Measurements from ENCODE around the gene SLC4A2. TPM values are rescaled to one million over a fixed set of nuclear protein-coding genes. Genes with fewer than 3 reads are reported as not detected.

Gene SLC4A2
- total RNA-seq, 1 donor from 2014 or later = 66.5 TPM

DNA sequence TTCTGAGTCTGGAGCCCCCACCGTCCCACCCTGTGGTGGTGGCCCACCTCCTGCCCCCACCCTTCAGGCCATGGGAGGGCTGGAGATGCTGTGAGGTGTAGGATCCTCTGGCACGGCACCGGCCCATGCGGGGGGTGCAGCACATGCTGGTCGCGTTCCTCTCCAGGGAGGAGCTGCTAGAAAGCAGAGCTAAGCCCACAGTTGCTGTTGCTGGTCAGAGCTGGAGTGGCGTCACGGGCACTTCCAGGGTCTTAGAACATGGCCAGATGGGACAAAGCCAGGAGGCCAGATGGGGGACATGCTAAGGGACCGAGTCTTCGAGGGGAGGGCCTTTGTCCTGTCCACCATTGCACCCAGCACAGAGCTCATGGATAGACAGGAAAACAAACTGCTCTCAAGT is 48.5 kb downstream of the SLC4A2 start:
- Histone ChIP-seq H3K36me3 (no peaks in the 10 kb centered on the region), H3K27me3 (no peaks in the 10 kb centered on the region), H3K4me3 (no peak overlapping the region), H3K27ac (peak overlapping the region; percentile 79), H3K9me3 (no peaks in the 10 kb centered on the region), H3K4me1 (peaks cover 37% of the 10 kb centered on the region)
- intact Hi-C loops (cut with DNase I) = loop anchor here (2.0 kb wide), 1 partner anchor 13 kb away; no protein-coding TSS in a partner anchor
- TF ChIP-seq POLR2A (IDR thresholded peaks at IDR 0.05) (no peak), POLR2AphosphoS5 (IDR thresholded peaks at IDR 0.05; ENCODE audit: insufficient read depth in 1 of 2, low read depth in 1 of 2) (no peak)
- TF ChIP-seq, protein P1, sequence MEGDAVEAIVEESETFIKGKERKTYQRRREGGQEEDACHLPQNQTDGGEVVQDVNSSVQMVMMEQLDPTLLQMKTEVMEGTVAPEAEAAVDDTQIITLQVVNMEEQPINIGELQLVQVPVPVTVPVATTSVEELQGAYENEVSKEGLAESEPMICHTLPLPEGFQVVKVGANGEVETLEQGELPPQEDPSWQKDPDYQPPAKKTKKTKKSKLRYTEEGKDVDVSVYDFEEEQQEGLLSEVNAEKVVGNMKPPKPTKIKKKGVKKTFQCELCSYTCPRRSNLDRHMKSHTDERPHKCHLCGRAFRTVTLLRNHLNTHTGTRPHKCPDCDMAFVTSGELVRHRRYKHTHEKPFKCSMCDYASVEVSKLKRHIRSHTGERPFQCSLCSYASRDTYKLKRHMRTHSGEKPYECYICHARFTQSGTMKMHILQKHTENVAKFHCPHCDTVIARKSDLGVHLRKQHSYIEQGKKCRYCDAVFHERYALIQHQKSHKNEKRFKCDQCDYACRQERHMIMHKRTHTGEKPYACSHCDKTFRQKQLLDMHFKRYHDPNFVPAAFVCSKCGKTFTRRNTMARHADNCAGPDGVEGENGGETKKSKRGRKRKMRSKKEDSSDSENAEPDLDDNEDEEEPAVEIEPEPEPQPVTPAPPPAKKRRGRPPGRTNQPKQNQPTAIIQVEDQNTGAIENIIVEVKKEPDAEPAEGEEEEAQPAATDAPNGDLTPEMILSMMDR (IDR thresholded peaks at IDR 0.05) = no peak
- no peak for DNase-seq (ENCODE audit: extremely low spot score in 2 of 2)

DNA sequence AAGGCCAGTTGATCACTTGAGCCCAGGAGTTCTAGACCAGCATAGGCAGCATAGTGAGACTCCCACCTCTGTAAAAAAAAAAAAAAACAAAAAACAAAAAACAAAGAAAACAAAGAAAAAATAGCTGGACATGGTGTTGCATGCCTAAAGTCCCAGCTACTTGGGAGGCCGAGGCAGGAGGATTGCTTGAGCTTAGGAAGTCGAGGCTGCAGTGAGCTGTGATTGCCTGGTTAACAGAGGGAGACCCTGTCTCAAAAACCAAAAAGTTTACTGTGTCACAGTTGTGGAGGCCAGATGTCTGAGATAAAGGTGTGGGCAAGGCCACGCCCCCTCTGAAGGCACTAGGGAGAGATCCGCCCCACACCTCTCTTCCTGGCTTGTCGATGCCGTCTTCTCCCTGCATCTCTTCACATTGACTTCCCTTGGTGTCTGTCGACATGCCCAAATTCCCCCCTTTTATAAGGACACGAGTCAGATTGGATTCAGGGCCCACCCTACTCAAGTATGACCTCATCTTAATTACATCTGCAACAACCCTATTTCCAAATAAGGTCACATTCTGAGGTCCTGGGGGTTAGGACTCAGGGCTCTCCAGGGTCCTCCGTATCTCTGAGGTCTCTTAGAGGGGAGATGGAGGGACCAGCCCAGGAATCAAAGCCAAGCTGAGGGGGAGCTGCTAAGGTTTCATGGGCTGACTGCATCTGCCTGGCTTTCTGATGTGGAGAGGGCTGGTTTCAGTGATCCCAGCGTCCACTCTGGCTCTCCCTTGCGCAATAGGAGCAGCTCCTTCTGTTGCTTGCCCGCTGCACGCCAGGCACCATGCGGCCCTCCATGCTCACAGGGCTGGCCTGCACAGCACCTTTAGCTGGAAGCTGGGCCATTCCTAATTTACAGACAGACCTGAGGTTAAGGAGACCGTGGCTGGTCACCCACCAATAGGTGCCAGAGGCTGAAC is 50.0 kb downstream of the SLC4A2 start:
- intact Hi-C loops (cut with DNase I) = loop anchor here (2.0 kb wide), 1 partner anchor 15 kb away; no protein-coding TSS in a partner anchor
- Histone ChIP-seq H3K36me3 (no peaks in the 10 kb centered on the region), H3K27ac (peak overlapping the region; percentile 79), H3K27me3 (no peaks in the 10 kb centered on the region), H3K4me3 (no peak overlapping the region), H3K9me3 (no peaks in the 10 kb centered on the region), H3K4me1 (peaks cover 51% of the 10 kb centered on the region)
- no peak for DNase-seq (ENCODE audit: extremely low spot score in 2 of 2)
- TF ChIP-seq POLR2A (IDR thresholded peaks at IDR 0.05) (no peak), POLR2AphosphoS5 (IDR thresholded peaks at IDR 0.05; ENCODE audit: insufficient read depth in 1 of 2, low read depth in 1 of 2) (peak in 1 of 2 donors; percentile 70)
- TF ChIP-seq, protein P1 (IDR thresholded peaks at IDR 0.05) = no peak

DNA sequence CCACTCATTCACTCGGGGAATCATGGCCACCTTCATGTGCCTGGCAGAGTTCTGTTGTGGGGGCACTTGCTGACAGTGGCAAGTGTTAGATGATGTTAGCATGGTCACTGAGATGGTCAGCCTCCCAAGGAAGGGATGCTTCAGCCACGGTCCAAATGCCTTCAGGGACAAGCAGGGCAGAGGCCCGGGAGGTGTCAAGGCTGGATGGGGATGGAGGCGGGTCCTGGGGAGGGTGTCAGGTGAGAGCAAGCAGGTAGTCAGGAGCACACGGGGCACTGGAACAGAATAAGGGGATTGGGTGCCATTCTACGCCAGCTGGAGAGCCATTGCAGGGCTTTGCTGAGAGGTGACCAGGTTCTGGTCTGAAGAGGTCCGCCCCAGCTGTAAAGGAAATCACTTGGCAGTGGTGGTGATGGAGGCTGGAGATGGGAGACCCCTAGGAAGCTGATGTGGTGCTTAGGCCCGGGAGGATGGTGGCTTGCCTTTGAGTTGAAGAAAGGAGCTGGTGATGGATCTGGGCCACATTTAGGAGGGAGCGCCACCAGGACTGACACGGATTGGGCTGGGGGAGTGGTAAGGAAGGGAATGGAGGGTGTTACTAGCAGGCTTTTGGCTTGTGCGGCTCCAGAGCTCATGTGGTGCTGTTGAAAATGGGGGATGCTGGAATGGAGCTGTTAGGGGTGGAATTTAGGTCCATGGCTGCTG is 51.0 kb downstream of the SLC4A2 start:
- no peak for TF ChIP-seq POLR2AphosphoS5 (IDR thresholded peaks at IDR 0.05; ENCODE audit: insufficient read depth in 1 of 2, low read depth in 1 of 2)
- TF ChIP-seq POLR2A (IDR thresholded peaks at IDR 0.05) = no peak
- TF ChIP-seq, protein P1 (IDR thresholded peaks at IDR 0.05) = no peak
- Histone ChIP-seq H3K4me3 (peak overlapping the region in 1 of 2 donors; percentile 1), H3K9me3 (no peaks in the 10 kb centered on the region), H3K4me1 (peaks cover 41% of the 10 kb centered on the region), H3K27ac (peak overlapping the region; percentile 79), H3K27me3 (no peaks in the 10 kb centered on the region), H3K36me3 (no peaks in the 10 kb centered on the region)
- DNase-seq (ENCODE audit: extremely low spot score in 2 of 2) = no peak
- intact Hi-C loops (cut with DNase I) = no loop called here

DNA sequence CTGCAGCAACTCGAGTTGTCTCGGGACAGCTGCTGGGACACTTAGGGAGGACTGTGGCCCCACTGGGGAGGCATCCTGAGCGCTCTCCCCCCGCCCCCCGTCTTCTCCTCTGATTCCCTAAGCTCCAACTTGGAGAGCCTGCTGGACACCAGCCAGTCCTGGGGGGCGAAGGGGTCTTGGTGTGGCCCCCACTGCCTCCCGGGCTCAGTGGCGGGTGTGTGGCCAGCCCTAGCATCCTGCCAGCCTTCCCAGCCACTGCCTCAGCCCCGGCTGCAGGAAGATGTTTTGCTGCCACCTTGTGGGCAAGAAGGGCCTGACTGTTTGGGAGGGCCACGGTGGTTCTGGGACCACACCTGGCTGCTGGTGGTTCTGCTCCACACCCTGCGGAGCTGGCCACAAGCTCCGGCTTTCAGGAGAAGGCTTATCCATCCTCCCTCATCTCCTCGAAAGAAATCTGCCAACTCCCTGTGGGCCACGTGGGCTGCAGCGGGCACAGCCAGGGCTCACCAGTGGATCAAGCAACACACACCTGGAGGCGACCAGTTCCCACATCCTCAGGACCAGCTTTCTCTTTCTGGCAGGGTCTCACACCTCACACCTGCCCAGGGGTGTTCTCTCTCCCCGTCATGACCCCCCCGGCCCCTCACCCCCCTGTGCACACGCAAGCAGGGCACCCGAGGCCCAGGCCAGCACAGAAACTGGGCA is 51.7 kb downstream of the SLC4A2 start:
- Histone ChIP-seq H3K4me1 (peaks cover 46% of the 10 kb centered on the region), H3K27me3 (no peaks in the 10 kb centered on the region), H3K36me3 (no peaks in the 10 kb centered on the region), H3K4me3 (peak overlapping the region in 1 of 2 donors; percentile 1), H3K27ac (peak overlapping the region; percentile 79), H3K9me3 (no peaks in the 10 kb centered on the region)
- TF ChIP-seq POLR2AphosphoS5 (IDR thresholded peaks at IDR 0.05; ENCODE audit: insufficient read depth in 1 of 2, low read depth in 1 of 2) (peak in 1 of 2 donors; percentile 50), POLR2A (IDR thresholded peaks at IDR 0.05) (no peak)
- TF ChIP-seq, protein P1 (IDR thresholded peaks at IDR 0.05) = peak; percentile 82 to 90 (median 88)
- intact Hi-C loops (cut with DNase I) = no loop called here
- DNase-seq (ENCODE audit: extremely low spot score in 2 of 2) = no peak
